Measurements from ENCODE around the gene CNNM4.

Gene CNNM4

DNA sequence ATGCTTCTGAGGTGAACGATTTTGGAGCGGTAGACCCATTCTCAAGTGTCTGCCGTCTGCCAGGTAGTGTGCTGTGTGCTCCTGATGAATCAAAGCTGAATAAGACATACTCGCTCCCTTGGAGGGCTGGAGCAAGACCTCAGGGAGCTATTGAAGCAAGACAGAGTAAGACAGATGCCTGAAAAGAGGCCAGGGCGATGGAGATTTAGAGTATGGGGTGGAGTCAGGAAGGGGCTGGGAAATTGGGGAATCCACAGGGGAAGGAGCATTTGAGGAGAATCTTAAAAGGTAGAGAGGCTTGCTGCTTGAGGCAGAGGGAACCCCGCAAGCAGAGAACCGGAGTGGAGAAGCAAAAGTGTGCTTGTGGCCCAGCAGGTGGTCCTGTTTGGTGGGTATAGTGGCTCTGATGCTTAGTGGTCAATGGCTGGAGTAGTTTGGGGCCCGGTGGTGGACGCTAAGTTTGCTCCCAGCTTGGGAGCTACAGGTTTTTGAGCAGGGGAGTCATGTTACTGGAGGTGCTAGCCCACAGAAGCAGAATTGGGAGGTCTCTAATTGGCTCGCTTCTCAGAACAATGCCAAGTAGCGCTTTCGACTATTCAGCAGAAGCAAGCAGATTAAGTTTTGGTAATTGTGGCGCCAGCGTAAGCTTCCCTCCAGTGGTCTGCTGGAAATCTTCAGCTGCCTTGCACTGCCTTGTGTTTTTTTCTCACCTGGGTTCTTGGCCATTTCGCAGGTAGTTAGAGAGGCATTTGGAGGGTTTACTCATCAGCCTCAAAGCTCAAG, 2.0 kb downstream of the CNNM4 start (continued):
- TF ChIP-seq ZNF274 (IDR thresholded peaks at IDR 0.05; ENCODE audit: low read length) (no peak), ZNF274 (tag by site-specific recombination; IDR thresholded peaks at IDR 0.05; ENCODE audit: borderline replicate concordance) (no peak), GLI2 (tag by site-specific recombination; IDR thresholded peaks at IDR 0.05; ENCODE audit: borderline replicate concordance, low read depth) (no peak), SCRT1 (tag by site-specific recombination; IDR thresholded peaks at IDR 0.05; ENCODE audit: borderline replicate concordance) (peak; percentile 94), ZBTB17 (tag by site-specific recombination; IDR thresholded peaks at IDR 0.05) (peak; percentile 66; the same call in 1 of the 2 replicates), ZFP3 (tag by site-specific recombination; IDR thresholded peaks at IDR 0.05; ENCODE audit: low read depth) (no peak), ZNF548 (tag by site-specific recombination; IDR thresholded peaks at IDR 0.05) (no peak), TRIM28 (IDR thresholded peaks at IDR 0.05; ENCODE audit: borderline replicate concordance, low read length) (peak; percentile 56; the same call in 1 of the 2 replicates), BCL11B (tag by site-specific recombination; IDR thresholded peaks at IDR 0.05; ENCODE audit: low read depth) (no peak), ZNF394 (tag by site-specific recombination; IDR thresholded peaks at IDR 0.05; ENCODE audit: borderline replicate concordance) (peak; percentile 85), ZNF248 (tag by site-specific recombination; IDR thresholded peaks at IDR 0.05) (no peak), ZNF175 (tag by site-specific recombination; IDR thresholded peaks at IDR 0.05) (no peak), ZNF670 (tag by site-specific recombination; IDR thresholded peaks at IDR 0.05; ENCODE audit: low read depth) (no peak), ZIC2 (tag by site-specific recombination; IDR thresholded peaks at IDR 0.05) (no peak), ZNF157 (tag by site-specific recombination; IDR thresholded peaks at IDR 0.05) (no peak), ZNF843 (tag by site-specific recombination; IDR thresholded peaks at IDR 0.05) (no peak), REPIN1 (tag by site-specific recombination; IDR thresholded peaks at IDR 0.05; ENCODE audit: low read depth) (no peak), ZNF600 (tag by site-specific recombination; IDR thresholded peaks at IDR 0.05) (peak; percentile 10; the same call in 1 of the 2 replicates), ZNF560 (tag by site-specific recombination; IDR thresholded peaks at IDR 0.05; ENCODE audit: borderline replicate concordance) (no peak), OSR2 (tag by site-specific recombination; IDR thresholded peaks at IDR 0.05) (peak; percentile 82), KLF16 (tag by site-specific recombination; IDR thresholded peaks at IDR 0.05) (no peak), ZNF133 (tag by site-specific recombination; IDR thresholded peaks at IDR 0.05) (no peak), ZNF335 (tag by site-specific recombination; conservative IDR thresholded peaks at IDR 0.05) (peak; percentile 17), HOXD13 (CRISPR knock-in tag; IDR thresholded peaks at IDR 0.05; ENCODE audit: borderline replicate concordance) (no peak), ZNF561 (tag by site-specific recombination; IDR thresholded peaks at IDR 0.05; ENCODE audit: borderline replicate concordance) (no peak)
- TF ChIP-seq, protein P1, sequence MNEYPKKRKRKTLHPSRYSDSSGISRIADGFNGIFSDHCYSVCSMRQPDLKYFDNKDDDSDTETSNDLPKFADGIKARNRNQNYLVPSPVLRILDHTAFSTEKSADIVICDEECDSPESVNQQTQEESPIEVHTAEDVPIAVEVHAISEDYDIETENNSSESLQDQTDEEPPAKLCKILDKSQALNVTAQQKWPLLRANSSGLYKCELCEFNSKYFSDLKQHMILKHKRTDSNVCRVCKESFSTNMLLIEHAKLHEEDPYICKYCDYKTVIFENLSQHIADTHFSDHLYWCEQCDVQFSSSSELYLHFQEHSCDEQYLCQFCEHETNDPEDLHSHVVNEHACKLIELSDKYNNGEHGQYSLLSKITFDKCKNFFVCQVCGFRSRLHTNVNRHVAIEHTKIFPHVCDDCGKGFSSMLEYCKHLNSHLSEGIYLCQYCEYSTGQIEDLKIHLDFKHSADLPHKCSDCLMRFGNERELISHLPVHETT (tag by site-specific recombination; IDR thresholded peaks at IDR 0.05): no peak
- TF ChIP-seq, protein P2, sequence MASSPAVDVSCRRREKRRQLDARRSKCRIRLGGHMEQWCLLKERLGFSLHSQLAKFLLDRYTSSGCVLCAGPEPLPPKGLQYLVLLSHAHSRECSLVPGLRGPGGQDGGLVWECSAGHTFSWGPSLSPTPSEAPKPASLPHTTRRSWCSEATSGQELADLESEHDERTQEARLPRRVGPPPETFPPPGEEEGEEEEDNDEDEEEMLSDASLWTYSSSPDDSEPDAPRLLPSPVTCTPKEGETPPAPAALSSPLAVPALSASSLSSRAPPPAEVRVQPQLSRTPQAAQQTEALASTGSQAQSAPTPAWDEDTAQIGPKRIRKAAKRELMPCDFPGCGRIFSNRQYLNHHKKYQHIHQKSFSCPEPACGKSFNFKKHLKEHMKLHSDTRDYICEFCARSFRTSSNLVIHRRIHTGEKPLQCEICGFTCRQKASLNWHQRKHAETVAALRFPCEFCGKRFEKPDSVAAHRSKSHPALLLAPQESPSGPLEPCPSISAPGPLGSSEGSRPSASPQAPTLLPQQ (tag by site-specific recombination; IDR thresholded peaks at IDR 0.05): no peak
- TF ChIP-seq, protein P3, sequence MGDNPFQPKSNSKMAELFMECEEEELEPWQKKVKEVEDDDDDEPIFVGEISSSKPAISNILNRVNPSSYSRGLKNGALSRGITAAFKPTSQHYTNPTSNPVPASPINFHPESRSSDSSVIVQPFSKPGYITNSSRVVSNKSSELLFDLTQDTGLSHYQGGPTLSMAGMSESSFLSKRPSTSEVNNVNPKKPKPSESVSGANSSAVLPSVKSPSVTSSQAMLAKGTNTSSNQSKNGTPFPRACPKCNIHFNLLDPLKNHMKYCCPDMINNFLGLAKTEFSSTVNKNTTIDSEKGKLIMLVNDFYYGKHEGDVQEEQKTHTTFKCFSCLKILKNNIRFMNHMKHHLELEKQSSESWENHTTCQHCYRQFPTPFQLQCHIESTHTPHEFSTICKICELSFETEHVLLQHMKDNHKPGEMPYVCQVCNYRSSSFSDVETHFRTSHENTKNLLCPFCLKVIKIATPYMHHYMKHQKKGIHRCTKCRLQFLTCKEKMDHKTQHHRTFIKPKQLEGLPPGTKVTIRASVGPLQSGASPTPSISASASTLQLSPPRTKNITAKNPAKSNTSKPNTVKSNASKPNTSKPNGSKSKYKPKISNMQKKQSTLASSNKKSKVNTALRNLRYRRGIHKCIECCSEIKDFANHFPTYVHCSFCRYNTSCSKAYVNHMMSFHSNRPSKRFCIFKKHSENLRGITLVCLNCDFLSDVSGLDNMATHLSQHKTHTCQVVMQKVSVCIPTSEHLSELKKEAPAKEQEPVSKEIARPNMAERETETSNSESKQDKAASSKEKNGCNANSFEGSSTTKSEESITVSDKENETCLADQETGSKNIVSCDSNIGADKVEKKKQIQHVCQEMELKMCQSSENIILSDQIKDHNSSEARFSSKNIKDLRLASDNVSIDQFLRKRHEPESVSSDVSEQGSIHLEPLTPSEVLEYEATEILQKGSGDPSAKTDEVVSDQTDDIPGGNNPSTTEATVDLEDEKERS (tag by site-specific recombination; IDR thresholded peaks at IDR 0.05): no peak
- TF ChIP-seq, protein P4, sequence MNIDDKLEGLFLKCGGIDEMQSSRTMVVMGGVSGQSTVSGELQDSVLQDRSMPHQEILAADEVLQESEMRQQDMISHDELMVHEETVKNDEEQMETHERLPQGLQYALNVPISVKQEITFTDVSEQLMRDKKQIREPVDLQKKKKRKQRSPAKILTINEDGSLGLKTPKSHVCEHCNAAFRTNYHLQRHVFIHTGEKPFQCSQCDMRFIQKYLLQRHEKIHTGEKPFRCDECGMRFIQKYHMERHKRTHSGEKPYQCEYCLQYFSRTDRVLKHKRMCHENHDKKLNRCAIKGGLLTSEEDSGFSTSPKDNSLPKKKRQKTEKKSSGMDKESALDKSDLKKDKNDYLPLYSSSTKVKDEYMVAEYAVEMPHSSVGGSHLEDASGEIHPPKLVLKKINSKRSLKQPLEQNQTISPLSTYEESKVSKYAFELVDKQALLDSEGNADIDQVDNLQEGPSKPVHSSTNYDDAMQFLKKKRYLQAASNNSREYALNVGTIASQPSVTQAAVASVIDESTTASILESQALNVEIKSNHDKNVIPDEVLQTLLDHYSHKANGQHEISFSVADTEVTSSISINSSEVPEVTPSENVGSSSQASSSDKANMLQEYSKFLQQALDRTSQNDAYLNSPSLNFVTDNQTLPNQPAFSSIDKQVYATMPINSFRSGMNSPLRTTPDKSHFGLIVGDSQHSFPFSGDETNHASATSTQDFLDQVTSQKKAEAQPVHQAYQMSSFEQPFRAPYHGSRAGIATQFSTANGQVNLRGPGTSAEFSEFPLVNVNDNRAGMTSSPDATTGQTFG (tag by site-specific recombination; IDR thresholded peaks at IDR 0.05; ENCODE audit: borderline replicate concordance): no peak
- TF ChIP-seq, protein P5, sequence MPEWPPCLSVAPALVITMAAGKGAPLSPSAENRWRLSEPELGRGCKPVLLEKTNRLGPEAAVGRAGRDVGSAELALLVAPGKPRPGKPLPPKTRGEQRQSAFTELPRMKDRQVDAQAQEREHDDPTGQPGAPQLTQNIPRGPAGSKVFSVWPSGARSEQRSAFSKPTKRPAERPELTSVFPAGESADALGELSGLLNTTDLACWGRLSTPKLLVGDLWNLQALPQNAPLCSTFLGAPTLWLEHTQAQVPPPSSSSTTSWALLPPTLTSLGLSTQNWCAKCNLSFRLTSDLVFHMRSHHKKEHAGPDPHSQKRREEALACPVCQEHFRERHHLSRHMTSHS (tag by site-specific recombination; IDR thresholded peaks at IDR 0.05): no peak
